ENCODE data around the gene PTPRD.

Gene PTPRD

DNA sequence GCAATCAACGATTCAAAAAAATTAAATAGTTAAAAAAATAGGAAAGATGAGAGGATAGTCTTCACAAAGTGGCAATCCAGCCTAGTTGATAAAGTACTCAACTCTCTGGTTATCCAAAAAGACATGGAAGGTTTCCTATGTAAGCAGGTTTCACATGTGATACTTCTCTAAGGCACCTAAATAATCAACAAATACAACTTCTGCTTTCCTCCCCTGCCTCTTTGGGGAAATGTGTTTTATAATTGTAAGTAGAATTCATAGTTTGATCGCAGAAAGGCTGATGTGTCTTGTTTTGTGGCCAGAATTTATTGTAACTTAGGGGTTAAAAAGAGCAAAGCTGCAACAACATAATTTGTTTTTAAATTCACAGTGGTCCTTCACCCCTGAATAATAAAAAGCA, 1957.7 kb downstream of the PTPRD start:
- DNase-seq (ENCODE audit: low spot score) (no peak), FAIRE-seq (no peak)

DNA sequence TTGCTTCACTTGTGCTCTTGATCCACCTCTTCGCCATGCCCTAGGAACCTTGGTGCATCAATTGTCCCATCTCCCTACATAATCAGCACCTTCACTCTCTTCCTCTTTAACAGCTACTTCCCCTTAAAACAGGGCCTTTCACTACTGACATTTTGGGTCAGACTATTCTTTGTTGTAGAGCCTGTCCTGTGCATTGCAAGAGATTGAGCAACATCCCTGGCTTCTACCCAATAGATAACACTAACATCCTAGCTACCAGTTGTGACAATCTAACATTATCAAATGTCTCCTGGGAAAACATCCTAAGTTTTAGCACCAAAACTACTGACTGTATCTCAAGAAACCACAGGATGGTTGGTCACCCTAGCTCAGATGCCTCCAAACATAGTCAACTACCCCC, 1958.9 kb downstream of the PTPRD start:
- no peak for FAIRE-seq
- peak; percentile 21 for DNase-seq (ENCODE audit: low spot score)

DNA sequence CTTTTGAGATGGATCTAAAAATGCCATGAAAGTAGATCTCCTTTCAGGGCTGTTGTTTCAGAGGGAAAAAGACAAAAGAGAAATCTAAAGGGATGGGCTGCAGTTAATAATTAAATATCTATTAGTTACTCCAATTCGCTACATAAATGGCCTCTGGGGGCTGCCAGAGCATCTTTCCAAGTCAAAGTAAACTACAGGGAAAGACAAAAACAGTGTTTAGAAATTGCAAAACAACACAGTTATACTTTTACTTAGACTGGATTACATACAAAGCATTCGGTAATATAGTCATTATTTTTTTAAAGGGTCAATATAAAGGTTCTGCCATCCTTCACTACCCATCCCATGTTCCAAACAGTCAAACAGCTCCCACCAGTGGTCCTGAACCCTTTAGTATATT, 1959.7 kb downstream of the PTPRD start:
- FAIRE-seq = no peak
- DNase-seq (ENCODE audit: low spot score) = no peak

DNA sequence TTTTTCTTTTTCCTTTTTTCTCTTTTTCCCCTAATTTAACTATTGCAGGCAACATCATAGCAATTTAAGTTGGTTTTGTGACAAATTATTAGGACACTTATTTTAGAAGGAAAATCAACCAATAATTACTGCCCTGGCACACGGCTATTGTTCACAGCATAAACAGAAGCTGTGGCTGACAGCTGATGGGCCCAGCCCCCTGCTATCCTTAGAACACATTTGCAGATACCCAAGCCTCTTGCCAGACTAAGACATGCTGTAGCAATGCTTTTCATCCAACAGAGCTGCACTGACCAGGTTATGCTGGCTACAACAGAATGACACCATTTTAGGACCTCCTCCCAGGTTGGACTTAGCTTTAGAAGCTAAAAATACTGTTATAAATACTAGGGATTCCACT, 1960.5 kb downstream of the PTPRD start:
- DNase-seq (ENCODE audit: low spot score) (no peak), FAIRE-seq (no peak)

DNA sequence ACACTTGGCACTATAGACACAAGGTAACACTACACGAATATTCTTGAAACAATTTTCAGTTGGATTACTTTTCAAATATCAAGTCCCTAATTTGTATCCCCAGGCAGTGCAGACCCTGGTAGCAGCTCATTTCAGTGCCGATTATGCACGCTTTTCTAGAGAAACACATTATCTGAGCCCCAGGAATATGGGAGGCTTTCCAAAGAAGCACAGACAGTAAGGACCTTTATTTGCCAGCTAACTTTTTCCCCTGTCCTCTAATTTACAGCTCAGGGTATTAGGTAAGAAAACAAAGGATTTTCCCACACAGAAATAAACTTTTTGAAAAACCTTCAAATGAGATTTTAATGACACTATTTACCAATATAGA, 1961.0 kb downstream of the PTPRD start:
- DNase-seq (ENCODE audit: low spot score) (no peak), FAIRE-seq (no peak)

DNA sequence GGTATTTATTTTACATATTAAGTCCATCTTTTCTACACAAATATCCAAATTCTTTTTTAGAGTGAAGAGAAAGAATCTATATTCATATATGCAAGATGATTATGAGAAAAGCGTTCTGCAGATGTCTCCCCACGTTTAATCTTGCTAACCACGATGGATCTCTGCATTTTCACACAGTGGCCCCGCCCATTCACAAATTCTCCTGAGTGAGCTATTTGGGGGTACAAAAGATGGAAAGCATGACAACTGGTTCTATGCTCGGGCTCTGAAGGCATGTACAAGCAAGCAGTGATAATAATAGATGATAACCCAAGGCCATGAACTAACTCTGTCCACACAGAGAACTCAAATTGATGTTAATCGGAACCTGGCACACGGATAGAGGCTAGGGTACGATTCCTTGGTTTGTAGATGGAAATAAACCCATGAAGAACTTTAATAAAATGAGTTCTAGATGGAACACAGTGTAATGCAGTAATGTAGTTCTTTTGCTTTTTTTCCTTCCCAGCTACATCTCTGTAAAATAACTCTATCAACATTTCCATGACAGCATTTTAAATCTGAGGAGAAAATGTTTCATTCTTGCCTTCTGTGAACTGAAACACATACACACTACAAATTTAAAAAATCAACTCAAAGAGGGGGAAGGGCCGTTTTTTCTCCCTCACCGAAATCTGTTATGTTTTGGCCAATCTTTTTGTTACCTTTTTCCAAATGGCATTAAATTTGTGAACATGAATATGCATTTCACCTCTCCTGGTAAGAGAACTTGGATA, 1961.5 kb downstream of the PTPRD start:
- FAIRE-seq = no peak
- no peak for DNase-seq (ENCODE audit: low spot score)

DNA sequence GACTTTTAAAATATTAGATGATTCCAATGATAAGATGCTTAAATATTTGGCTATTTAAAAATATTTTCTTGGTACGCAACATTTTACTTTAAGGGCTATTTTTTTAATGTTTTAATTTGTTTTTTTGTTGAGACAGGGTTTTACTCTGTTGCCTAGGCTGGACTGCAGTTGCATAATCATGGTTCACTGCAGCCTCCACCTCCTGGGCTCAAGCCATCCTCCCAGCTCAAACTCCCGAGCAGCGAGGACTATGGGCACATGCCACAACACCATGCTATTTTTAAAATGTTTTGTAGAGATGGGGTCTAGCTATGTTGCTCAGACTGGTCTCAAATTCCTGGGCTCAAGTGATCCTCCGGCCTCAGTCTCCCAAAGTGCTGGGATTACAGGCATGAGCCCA, 1963.0 kb downstream of the PTPRD start:
- FAIRE-seq (no peak), DNase-seq (ENCODE audit: low spot score) (no peak)

DNA sequence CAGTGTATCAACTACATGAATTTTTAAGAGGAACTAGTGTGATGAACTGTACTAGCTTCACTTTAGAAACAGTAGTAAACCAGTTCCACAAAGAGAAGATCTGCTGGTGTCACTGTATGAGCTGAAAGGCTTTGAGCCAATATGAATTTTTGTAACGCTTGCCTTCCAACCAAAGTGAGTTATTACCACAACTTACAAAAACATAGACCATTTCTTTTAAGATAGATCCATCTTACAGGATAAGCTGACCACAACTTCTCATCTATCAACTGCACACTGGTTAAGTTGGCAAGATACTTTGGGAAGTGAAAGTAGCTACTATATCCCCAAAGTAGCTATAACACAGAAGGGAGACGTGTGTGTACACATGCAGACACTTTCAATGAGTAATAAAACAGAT, 1963.6 kb downstream of the PTPRD start:
- no peak for FAIRE-seq

DNA sequence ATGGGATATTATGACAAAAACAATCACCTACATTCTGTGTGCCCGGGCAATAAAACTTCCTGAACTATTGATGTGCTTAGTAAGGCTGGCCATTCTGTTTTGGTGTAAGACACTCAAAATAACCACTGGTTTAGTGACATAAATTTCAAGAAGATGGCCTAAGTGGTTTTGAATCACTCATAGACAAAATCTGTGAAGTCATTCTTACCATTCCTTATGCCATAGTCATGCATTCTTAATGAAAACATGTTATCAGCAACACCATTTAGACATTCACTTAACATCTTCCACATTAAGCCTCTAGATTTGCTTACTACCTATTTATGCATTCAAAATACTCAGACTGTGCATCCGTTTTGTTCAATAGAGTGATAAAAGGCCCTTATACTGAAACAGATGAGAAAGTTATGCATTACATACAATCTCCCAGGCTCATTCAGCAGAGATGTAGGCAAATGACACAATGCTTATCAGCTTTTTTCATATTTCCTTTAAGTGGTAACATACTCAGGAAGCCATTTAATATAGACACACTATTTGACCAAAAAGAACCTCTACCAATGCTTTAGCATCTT, 1964.4 kb downstream of the PTPRD start:
- FAIRE-seq = no peak
- peak; percentile 44 for DNase-seq (ENCODE audit: low spot score)

More for the DNA sequence above, 1963.6 kb downstream of the PTPRD start:
- peak; percentile 21 for DNase-seq (ENCODE audit: low spot score)

DNA sequence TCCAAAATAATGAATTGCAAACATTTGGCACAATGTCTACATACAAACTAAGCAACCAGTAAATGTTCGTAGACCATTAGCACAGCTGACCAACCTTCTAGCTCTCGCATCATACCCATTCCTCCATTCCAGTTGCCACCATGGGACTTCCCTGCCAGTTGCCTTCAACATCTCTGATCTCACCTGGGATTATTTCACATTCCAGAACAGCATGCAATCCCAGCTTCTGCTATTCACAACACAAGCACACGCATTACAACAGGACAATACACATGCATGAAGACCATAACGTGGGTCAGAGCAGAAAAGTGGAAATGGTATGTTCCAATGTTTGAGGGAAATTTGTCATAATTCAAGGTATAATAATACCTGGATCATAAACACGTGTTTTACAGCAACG, 1965.0 kb downstream of the PTPRD start:
- DNase-seq (ENCODE audit: low spot score) = no peak
- FAIRE-seq = no peak

DNA sequence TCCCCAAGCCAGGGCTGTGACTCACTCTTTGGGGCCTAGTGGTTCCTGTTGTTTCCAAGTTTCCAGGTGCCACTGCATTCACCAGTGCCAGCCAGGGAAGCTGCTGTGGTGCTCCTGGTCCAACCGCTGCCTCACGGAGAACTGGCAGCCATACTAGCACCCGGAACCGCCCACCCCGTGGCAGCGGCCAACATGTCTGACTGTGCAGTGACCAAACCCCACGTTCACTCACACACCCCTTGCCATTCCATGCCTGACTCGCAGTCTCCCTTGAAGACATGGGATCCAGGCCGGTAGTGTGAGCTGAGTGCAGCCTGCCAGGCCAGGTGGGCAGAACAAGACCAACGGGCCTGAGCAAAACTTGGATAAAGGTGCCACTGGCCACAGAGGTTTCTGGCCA, 1968.2 kb downstream of the PTPRD start:
- DNase-seq (ENCODE audit: low spot score) (no peak), FAIRE-seq (no peak)

DNA sequence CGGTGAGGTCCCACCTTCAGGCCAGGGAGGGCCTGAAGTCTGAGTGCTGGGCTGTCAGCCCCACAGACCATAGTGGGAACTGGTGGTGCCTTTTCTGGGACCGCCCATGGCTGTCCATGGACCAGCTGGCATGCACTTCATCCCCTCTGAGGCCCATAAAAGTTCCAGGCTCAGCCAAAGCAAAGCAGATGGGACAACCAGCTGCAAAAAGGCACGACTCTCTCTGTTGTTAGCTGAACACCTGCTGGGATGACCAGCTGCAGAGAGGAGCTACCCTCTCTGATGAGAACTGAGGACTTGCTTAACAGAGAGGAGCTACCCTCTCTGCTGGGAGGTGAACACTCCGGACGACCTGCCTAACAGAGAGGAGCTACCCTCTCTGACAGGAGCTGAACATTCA, 1968.9 kb downstream of the PTPRD start:
- DNase-seq (ENCODE audit: low spot score) (no peak), FAIRE-seq (no peak)

DNA sequence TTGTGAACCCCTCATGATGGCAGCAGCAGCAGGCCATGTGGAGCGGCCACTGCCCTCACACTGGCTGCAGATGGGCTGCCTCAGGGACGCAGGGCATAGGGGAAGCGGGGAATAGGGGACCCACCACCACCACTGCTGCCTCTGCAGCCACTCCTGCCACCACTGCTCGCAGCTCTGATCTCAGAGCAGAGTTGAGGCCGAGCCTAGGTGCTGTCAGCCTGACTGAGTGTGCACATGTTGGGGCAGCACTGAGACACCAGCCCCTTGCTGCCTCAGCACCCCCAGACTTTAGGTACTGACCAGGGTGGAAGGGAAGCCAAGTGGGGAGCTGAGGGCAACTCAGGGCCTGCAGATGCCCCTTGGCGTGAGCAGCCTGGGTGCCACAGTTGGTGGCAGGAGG, 1969.3 kb downstream of the PTPRD start:
- no peak for FAIRE-seq
- no peak for DNase-seq (ENCODE audit: low spot score)

DNA sequence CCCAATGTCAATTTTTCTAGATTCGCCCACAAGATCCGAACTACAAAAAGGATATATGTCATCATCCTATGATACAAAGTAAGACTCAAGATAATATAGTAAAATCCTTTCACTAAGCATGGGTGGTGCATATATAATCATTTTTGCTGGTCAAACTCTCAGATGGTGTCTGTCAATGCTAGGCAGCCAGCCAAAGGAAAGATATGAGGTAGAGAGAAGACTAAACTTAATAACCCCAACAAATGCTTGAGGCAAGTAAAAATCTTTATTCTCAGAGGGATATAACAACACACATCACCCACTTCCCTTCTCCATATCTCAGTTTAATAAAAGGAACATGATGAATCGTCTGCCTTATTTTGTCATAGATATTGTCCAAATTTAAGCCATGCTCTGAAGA, 1972.0 kb downstream of the PTPRD start:
- no peak for FAIRE-seq
- DNase-seq (ENCODE audit: low spot score) = no peak

DNA sequence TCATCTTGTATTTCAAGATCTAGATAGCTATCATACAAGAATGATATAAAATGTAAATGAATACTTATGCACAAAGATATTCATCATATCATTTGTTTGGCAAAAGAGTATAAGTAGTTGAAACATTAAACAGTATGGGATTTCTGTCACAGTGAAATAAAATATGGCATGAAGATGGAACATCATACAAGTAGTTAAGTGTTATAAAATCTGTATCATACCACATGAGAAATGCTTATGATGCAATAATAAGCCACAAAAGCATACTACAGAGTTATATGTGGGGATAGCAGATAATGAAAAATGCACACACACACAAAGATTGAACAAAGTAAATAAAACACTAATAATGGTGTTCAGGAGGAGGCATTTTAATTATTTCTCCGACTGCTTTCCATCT, 1975.2 kb downstream of the PTPRD start:
- no peak for DNase-seq (ENCODE audit: low spot score)
- no peak for FAIRE-seq

DNA sequence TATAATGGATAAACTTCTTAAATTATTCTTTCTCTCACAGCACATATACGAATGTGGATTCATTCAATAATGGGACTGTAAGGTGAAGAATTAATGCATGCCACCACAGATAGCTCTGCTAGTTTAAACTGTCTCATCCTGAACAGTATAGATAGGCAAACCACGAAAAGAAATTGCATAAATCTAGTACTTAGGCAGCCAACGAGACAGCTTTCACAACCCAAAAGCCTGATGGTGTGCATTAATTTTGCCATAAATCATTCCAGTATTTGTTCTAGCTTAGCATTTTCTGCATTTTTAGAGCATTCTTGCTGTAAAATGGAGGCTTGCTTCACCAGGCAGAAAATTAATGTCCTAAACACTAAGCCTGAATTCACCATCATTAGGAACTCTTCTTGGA, 1979.0 kb downstream of the PTPRD start:
- DNase-seq (ENCODE audit: low spot score) (no peak), FAIRE-seq (no peak)

DNA sequence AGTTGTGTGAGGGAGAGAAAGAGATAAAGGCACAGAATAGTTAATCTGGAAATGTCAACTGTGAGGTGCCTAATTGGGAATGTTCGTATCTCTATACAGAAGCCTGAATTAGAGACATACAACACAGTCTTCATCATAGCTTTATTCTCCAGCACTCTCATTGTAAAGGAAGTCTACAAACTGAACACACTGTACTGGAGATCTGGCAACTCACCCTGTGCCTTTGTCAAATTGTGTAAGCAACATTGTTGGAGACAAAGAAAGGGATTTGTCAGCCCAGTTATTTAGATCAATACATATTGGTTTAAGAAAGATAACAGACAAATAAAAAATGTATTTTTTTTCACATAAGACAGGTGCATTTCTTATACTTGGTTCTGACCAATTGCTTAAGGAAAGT, 1980.3 kb downstream of the PTPRD start:
- no peak for FAIRE-seq
- no peak for DNase-seq (ENCODE audit: low spot score)

DNA sequence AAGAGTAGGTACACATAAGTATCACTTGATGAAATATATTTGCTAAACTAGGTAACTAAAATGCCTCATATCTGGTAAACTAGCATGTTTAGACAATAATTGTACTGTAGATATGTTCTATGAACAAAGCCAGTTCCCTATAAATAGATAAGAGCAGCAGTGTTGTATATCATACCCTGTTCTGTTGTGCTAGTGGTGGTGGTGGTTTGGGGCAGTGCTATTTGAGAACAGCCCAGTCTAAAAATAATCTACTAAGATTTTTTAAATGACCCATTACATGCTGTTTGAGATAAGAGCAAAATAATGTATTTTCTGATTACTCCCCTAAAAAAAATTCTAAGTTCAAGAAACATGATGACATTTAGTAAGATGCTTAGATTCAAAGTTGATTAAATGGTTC, 1984.0 kb downstream of the PTPRD start:
- DNase-seq (ENCODE audit: low spot score) = no peak
- FAIRE-seq = no peak

DNA sequence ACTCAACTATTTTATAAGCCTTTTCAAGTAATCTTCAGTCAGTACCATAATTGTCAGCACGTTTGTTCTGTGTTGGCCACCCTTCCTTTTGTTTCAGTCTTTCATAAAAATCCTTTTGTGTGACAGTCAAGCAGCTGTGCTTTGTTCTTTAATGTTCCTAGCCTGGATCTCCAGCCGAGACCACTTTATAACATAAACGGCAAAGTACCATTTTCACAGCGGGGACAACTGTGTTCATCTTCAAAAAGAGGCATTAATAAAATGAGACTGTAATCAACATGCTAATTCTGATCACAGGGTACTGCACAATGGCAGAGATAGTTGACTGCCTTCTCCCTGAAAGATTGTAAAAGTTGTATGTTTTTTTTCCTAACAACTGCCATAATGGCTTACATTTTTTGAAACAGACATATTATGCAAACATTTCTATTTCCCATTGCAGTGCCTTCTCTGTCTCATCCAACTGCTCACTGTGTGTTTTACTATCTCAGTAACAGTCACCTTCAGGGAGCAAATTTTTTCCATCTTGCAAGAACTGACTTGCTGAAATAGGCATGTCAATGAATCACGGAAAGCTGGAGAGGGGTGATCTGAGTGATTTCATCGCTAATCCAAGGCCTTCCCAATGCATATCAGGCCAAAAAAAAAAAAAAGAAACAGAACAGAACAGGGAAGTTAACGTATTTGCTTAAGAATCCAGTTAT, 1984.7 kb downstream of the PTPRD start:
- FAIRE-seq (no peak), DNase-seq (ENCODE audit: low spot score) (no peak)

DNA sequence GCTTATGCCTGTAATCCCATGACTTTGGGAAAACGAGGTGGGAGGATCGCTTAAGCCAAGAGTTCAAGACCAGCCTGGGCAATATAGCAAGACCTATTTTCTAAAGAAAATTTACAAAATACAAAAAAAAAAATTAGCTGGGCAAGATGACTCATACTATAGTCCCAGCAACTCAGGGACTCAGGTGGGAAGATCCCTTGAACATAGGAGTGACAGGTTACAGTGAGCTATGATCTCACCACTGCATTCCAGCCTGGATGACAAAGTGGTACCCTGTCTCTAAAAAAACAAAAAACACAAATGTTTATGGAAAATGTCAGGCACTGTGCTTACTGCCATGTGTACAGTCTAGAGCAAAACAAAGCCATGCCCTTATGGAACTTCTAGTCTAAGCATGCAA, 1989.9 kb downstream of the PTPRD start:
- FAIRE-seq (no peak), DNase-seq (ENCODE audit: low spot score) (no peak)

DNA sequence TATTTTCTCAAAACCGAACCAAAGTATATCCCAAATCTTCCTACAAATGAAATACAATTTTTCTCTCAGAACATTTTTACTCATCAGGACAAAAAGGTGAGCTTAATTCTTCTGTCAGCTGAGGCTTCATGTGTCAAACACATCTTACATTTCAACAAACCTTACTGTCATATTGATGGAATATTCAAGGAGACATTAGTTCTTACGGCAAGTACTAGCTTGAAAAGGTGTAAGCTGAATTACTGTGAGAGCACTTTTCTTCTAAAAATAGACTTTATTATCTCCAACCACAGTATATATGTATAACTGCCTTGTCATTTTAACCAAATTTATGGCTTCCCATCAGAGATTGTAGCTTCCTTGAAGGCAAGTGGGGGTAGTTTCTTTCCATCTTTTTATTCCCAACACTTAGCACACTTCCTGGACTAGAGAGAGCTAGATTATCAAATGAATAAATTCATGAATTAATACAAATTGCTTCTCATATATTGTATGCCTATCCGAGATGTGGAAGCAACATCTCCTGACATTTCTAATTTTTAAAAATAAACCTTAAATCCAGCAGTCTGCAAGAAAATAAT, 1990.5 kb downstream of the PTPRD start:
- DNase-seq (ENCODE audit: low spot score) = no peak

DNA sequence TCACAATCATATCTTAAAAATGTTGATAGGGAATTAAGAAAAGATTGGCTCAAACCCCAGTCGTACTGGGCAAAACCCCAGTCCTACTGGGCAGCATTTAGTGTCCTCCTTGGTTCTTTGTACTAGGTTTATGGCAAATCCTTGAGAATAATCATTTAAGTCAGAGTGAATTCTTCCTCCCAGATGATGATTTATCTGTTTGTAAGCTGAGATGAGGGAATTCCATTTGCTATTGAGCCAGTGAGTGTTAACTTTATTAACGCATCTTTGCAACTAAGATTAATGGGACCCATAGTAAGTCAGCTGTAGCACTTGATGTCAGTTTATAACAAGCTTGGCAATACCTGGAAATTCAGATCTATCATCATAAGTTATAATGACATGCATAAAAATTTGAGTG, 1991.4 kb downstream of the PTPRD start:
- DNase-seq (ENCODE audit: low spot score) (no peak), FAIRE-seq (no peak)

More for the DNA sequence above, 1990.5 kb downstream of the PTPRD start:
- no peak for FAIRE-seq
